Sigmoid colon (tissue), 4 donors: Measurements from ENCODE around the gene TMEM129.

Experiments
- CTCF ChIP-seq, 4 experiments: fragments of 450-650 bp in 3 of 4; fragments of 200-600 bp in 1 of 4; IDR thresholded peaks; one replicate each; pipeline ENCODE4 v1.5.1; 2016 to 2019; ENCODE audit warnings: antibody characterized with exemption in 4 of 4, mild to moderate bottlenecking in 3 of 4, moderate library complexity in 2 of 4
- EP300 ChIP-seq, 4 donors: sonication (generic); formaldehyde crosslinking; IDR thresholded peaks; one replicate each; pipeline ENCODE4 v1.6.1; 2017; ENCODE audit warnings: antibody characterized with exemption in 4 of 4
- POLR2A ChIP-seq, 2 donors: fragments of 450-650 bp; IDR thresholded peaks; one replicate each; pipeline ENCODE4 v1.6.1; 2016; ENCODE audit warnings: antibody characterized with exemption in 2 of 2, mild to moderate bottlenecking in 2 of 2, moderate library complexity in 2 of 2
- POLR2AphosphoS5 ChIP-seq, 4 donors: sonication (generic); formaldehyde crosslinking; IDR thresholded peaks; one replicate each; pipeline ENCODE4 v1.6.1; 2017; ENCODE audit warnings: antibody characterized with exemption in 4 of 4

- no peak for TF ChIP-seq CTCF (IDR thresholded peaks at IDR 0.05)
- no peak for TF ChIP-seq EP300 (IDR thresholded peaks at IDR 0.05)
- TF ChIP-seq POLR2A (IDR thresholded peaks at IDR 0.05) = no peak
- TF ChIP-seq POLR2AphosphoS5 (IDR thresholded peaks at IDR 0.05) = no peak
Measured at GRCh38 chr4:1716065-1716945, 4.8 kb downstream of the TMEM129 start.
